ENCODE results near the gene MYL6. TPM values are rescaled to one million over a fixed set of nuclear protein-coding genes. Genes with fewer than 3 reads are reported as not detected.

Gene MYL6
- total and polyA plus RNA-seq, 9 of the 15 experiments (the other 6 are each of a cell fraction or from before 2014, with no cell fraction given): 557 to 1,664 (median 958) TPM

- no peak for TF ChIP-seq IRF1 (CRISPR knock-in tag; IDR thresholded peaks at IDR 0.05; ENCODE audit: borderline replicate concordance)
- no peak for TF ChIP-seq SRSF3 (IDR thresholded peaks at IDR 0.05; ENCODE audit: insufficient read depth, low read length)
- no peak for TF ChIP-seq USF2 (CRISPR knock-in tag; IDR thresholded peaks at IDR 0.05)
- TF ChIP-seq ETS2 (tag; IDR thresholded peaks at IDR 0.05; ENCODE audit: borderline replicate concordance, poor library complexity, severe bottlenecking): no peak
- 0 out of 4 replicates have a peak, but pooled peaks of 1 of the 2 experiments have one; percentile 2 for TF ChIP-seq UBTF (IDR thresholded peaks at IDR 0.05; ENCODE audit: borderline replicate concordance in 1 of 2, low read depth in 2 of 2, low read length in 2 of 2)
- no peak for TF ChIP-seq ZHX1 (conservative IDR thresholded peaks at IDR 0.05; ENCODE audit: low read length)
- no peak for TF ChIP-seq HMG20B (CRISPR knock-in tag; IDR thresholded peaks at IDR 0.05)
- TF ChIP-seq PHTF2 (CRISPR knock-in tag; IDR thresholded peaks at IDR 0.05): no peak
- TF ChIP-seq RBM17 (IDR thresholded peaks at IDR 0.05; ENCODE audit: borderline replicate concordance, low read depth, low read length): no peak
- no peak for TF ChIP-seq KLF16 (IDR thresholded peaks at IDR 0.05)
- no peak for TF ChIP-seq FOXA3 (CRISPR knock-in tag; conservative IDR thresholded peaks at IDR 0.05 in 1 of 2, IDR thresholded peaks at IDR 0.05 in 1 of 2)
- no peak for TF ChIP-seq ZNF174 (CRISPR knock-in tag; IDR thresholded peaks at IDR 0.05)
- TF ChIP-seq HDAC8 (tag; IDR thresholded peaks at IDR 0.05): no peak
- TF ChIP-seq NEUROD1 (IDR thresholded peaks at IDR 0.05; ENCODE audit: borderline replicate concordance, low read depth, low read length, partially characterized antibody): peak; percentile 39
- no peak for TF ChIP-seq TRIM25 (IDR thresholded peaks at IDR 0.05; ENCODE audit: borderline replicate concordance)
- 0 out of 2 replicates have a peak, but pooled peaks have one; percentile 36 for TF ChIP-seq ZNF589 (CRISPR knock-in tag; IDR thresholded peaks at IDR 0.05; ENCODE audit: low read depth)
- 0 out of 2 replicates have a peak, but pooled peaks have one; percentile 26 for TF ChIP-seq FOXP1 (CRISPR knock-in tag; IDR thresholded peaks at IDR 0.05)
- TF ChIP-seq ZNF384 (IDR thresholded peaks at IDR 0.05; ENCODE audit: low read depth, low read length): no peak
- no peak for TF ChIP-seq COPS2 (conservative IDR thresholded peaks at IDR 0.05)
These were observed 5.9 kb upstream of the MYL6 start, which contains the start of gene MYL6B (continued) for GRCh38 chr12:56152132-56152755.

Data from K562 (cell line).